GM21717 (cell line): ENCODE data around the gene AKAP13.
A peak's percentile ranks its signal among the peaks of the same experiment; 100 is the strongest.

Experiments
- ATAC-seq: cut with Tn5 transposase; IDR thresholded peaks from one replicate; pipeline ENCODE4 v1.9.1; 2021; ENCODE audit warnings: mild to moderate bottlenecking, moderate library complexity; ENCODE audit not compliant: unreplicated experiment

The AKAP13 gene

GRCh38 chr15:85443046-85443445 lies 62.6 kb downstream of the AKAP13 start:
- ATAC-seq, result peak; percentile 53

- ATAC-seq, result peak; percentile 76
Observed at GRCh38 chr15:85443593-85444087, 63.2 kb downstream of the AKAP13 start.

GRCh38 chr15:85444122-85444745 lies 63.8 kb downstream of the AKAP13 start:
- no peak for ATAC-seq

GRCh38 chr15:85445361-85445760 lies 65.0 kb downstream of the AKAP13 start:
- no peak for ATAC-seq

- no peak for ATAC-seq
Observed at GRCh38 chr15:85451099-85451700, 70.8 kb downstream of the AKAP13 start.

GRCh38 chr15:85452436-85452835 lies 72.0 kb downstream of the AKAP13 start:
- ATAC-seq, result no peak

GRCh38 chr15:85453144-85453872 lies 72.9 kb downstream of the AKAP13 start:
- no peak for ATAC-seq

- no peak for ATAC-seq
Observed at GRCh38 chr15:85454403-85454802, 74.0 kb downstream of the AKAP13 start.

GRCh38 chr15:85455891-85456290 lies 75.5 kb downstream of the AKAP13 start:
- no peak for ATAC-seq

- peak; percentile 62 for ATAC-seq
Observed at GRCh38 chr15:85456798-85457197, 76.4 kb downstream of the AKAP13 start.

- peak; percentile 84 for ATAC-seq
Observed at GRCh38 chr15:85457392-85457968, 77.1 kb downstream of the AKAP13 start.

- ATAC-seq, result no peak
Observed at GRCh38 chr15:85458764-85459163, 78.4 kb downstream of the AKAP13 start.

GRCh38 chr15:85462029-85462428 lies 81.6 kb downstream of the AKAP13 start:
- ATAC-seq, result no peak

- ATAC-seq, result no peak
Observed at GRCh38 chr15:85463276-85463892, 83.0 kb downstream of the AKAP13 start.

GRCh38 chr15:85463976-85464375 lies 83.6 kb downstream of the AKAP13 start:
- ATAC-seq, result no peak

GRCh38 chr15:85464471-85464870 lies 84.1 kb downstream of the AKAP13 start:
- ATAC-seq, result no peak

GRCh38 chr15:85470563-85471271 lies 90.3 kb downstream of the AKAP13 start:
- no peak for ATAC-seq

- no peak for ATAC-seq
Observed at GRCh38 chr15:85472349-85472748, 91.9 kb downstream of the AKAP13 start.

GRCh38 chr15:85473455-85473854 lies 93.1 kb downstream of the AKAP13 start:
- ATAC-seq, result no peak

- ATAC-seq, result peak; percentile 53
Observed at GRCh38 chr15:85474700-85475316, 94.4 kb downstream of the AKAP13 start.
